Caco-2 (cell line): ENCODE data around the gene SPAAR. TPM values are rescaled to one million over a fixed set of nuclear protein-coding genes. Genes with fewer than 3 reads are reported as not detected.

Source experiments
- BruUV-seq: library from RNA; stranded (reverse); fragments of 400-500 nt; replicated peaks from 2 replicates; lab custom pipeline; 2021; lab: Mats Ljungman, UMichigan
- CTCF ChIA-PET: fragments of 300-600 bp; sonication (Branson Sonifier 250); formaldehyde crosslinking; loops from one replicate; lab custom pipeline; 2022; ENCODE audit warnings: antibody characterized with exemption; lab: Charles Lee
- POLR2A ChIA-PET: fragments of 300-600 bp; sonication (Branson Sonifier 250); formaldehyde crosslinking; loops from one replicate; lab custom pipeline; 2022; ENCODE audit warnings: antibody characterized with exemption; lab: Charles Lee
- DNase-seq, 2 experiments: peaks; one replicate each; pipeline versions ENCODE4 v3.0.0 to v3.0.0-alpha.2; 2020 to 2022
- H3K27me3 ChIP-seq: replicated peaks from 2 replicates; pipeline ENCODE4 v1.6.0; 2011; ENCODE audit warnings: low read length; ENCODE audit not compliant: control insufficient read depth, insufficient read depth
- H3K36me3 ChIP-seq: 2 replicates; pipeline ENCODE4 v1.5.1; 2011; ENCODE audit warnings: low read length; ENCODE audit not compliant: control insufficient read depth, insufficient read depth
- H3K4me1 ChIP-seq: fragments of 250-450 bp; sonication (Bioruptor Pico); 2 replicates; pipeline ENCODE4 v1.5.1; 2020; ENCODE audit warnings: mild to moderate bottlenecking
- H3K4me3 ChIP-seq: 2 replicates; pipeline ENCODE4 v1.5.1; 2011; ENCODE audit warnings: low read depth, mild to moderate bottlenecking, control low read depth, low read length
- H3K9me3 ChIP-seq: fragments of 250-450 bp; sonication (Bioruptor Pico); 2 replicates; pipeline ENCODE4 v1.5.1; 2020; ENCODE audit warnings: mild to moderate bottlenecking, moderate library complexity
- H3K27ac Mint-ChIP-seq: one replicate; pipeline ENCODE4 v1.8.0; 2022; ENCODE audit warnings: mixed read lengths; ENCODE audit not compliant: unreplicated experiment
- H3K27me3 Mint-ChIP-seq: one replicate; pipeline ENCODE4 v1.8.0; 2022; ENCODE audit warnings: mixed read lengths; ENCODE audit not compliant: insufficient read depth, unreplicated experiment
- H3K36me3 Mint-ChIP-seq: one replicate; pipeline ENCODE4 v1.8.0; 2022; ENCODE audit warnings: mild to moderate bottlenecking, mixed read lengths; ENCODE audit not compliant: insufficient read depth, unreplicated experiment
- H3K4me1 Mint-ChIP-seq: one replicate; pipeline ENCODE4 v1.8.0; 2022; ENCODE audit warnings: low read depth, mixed read lengths; ENCODE audit not compliant: unreplicated experiment
- H3K4me3 Mint-ChIP-seq: one replicate; pipeline ENCODE4 v1.8.0; 2022; ENCODE audit warnings: mild to moderate bottlenecking, moderate library complexity, mixed read lengths; ENCODE audit not compliant: unreplicated experiment
- H3K9me3 Mint-ChIP-seq: one replicate; pipeline ENCODE4 v1.8.0; 2022; ENCODE audit warnings: mixed read lengths; ENCODE audit not compliant: unreplicated experiment
- CTCF ChIP-seq, 2 experiments: fragments of 200-600 bp in 1 of 2; IDR thresholded peaks; 1 replicate in 1 of 2; 2 replicates in 1 of 2; pipeline versions ENCODE4 v1.5.1 to v1.8.0; 2011 to 2022; ENCODE audit warnings: antibody characterized with exemption in 1 of 2, control low read depth in 1 of 2, inconsistent platforms in 1 of 2, low read depth in 1 of 2, low read length in 1 of 2, mild to moderate bottlenecking in 1 of 2, moderate library complexity in 1 of 2; ENCODE audit not compliant: insufficient read depth in 1 of 2, severe bottlenecking in 1 of 2, unreplicated experiment in 1 of 2
- intact Hi-C: fragments of 100-400 bp; cut with micrococcal nuclease; formaldehyde crosslinking; loops from one replicate; pipeline ENCODE4 v1.10.0; 2022; ENCODE audit not compliant: unreplicated experiment
- total RNA-seq: library from RNA; stranded (reverse); gene quantifications from 2 replicates; pipeline ENCODE4 v1.2.3, GENCODE V29; 2022

Gene SPAAR
- total RNA-seq, 1 experiment from 2014 or later = not detected

- no peak for TF ChIP-seq CTCF (IDR thresholded peaks at IDR 0.05; ENCODE audit: insufficient read depth in 1 of 2, low read depth in 1 of 2, low read length in 1 of 2, severe bottlenecking in 1 of 2, unreplicated experiment in 1 of 2)
- POLR2A ChIA-PET = no interaction called here
- Mint-ChIP-seq H3K9me3 (no peaks in the 10 kb centered on the region), H3K27me3 (no peaks in the 10 kb centered on the region), H3K4me3 (no peak overlapping the region), H3K36me3 (no peaks in the 10 kb centered on the region), H3K27ac (no peak overlapping the region), H3K4me1 (peaks cover 10% of the 10 kb centered on the region)
- BruUV-seq = no TSS peak
- no peaks in the 10 kb centered on the region for H3K27me3 ChIP-seq
- DNase-seq = no peak
- peaks cover 10% of the 10 kb centered on the region for H3K4me1 ChIP-seq
- no peaks in the 10 kb centered on the region for H3K9me3 ChIP-seq
- H3K36me3 ChIP-seq = no peaks in the 10 kb centered on the region
- H3K4me3 ChIP-seq = no peak overlapping the region
- intact Hi-C loops = loop anchor here (5.0 kb wide), 1 partner anchor 219 kb away; the partner anchor contains the start of gene CCIN
- CTCF ChIA-PET = interaction anchor here (0.6 kb wide), 1 partner anchor 158 kb away, joined by 3 read pairs; no protein-coding TSS in a partner anchor
Measured at GRCh38 chr9:35948451-35948850, 39.2 kb downstream of the SPAAR start.

- no peak overlapping the region for H3K4me3 Mint-ChIP-seq
- BruUV-seq = no TSS peak
- ChIA-PET POLR2A (no interaction called here), CTCF (interaction anchor here (0.6 kb wide), 1 partner anchor 159 kb away, joined by 3 read pairs; no protein-coding TSS in a partner anchor)
- TF ChIP-seq CTCF (IDR thresholded peaks at IDR 0.05; ENCODE audit: insufficient read depth in 1 of 2, low read depth in 1 of 2, low read length in 1 of 2, severe bottlenecking in 1 of 2, unreplicated experiment in 1 of 2) = no peak
- no peak overlapping the region for H3K4me3 ChIP-seq
- no peaks in the 10 kb centered on the region for H3K36me3 Mint-ChIP-seq
- no peaks in the 10 kb centered on the region for H3K9me3 ChIP-seq
- H3K4me1 ChIP-seq = peaks cover 10% of the 10 kb centered on the region
- H3K27me3 ChIP-seq = no peaks in the 10 kb centered on the region
- H3K36me3 ChIP-seq = no peaks in the 10 kb centered on the region
- peak; percentile 32 to 51 for DNase-seq
- intact Hi-C loops = loop anchor here (5.0 kb wide), 1 partner anchor 218 kb away; the partner anchor contains the start of gene CCIN
- H3K9me3 Mint-ChIP-seq = no peaks in the 10 kb centered on the region
- peak overlapping the region; percentile 57 for H3K27ac Mint-ChIP-seq
- peaks cover 10% of the 10 kb centered on the region for H3K4me1 Mint-ChIP-seq
- no peaks in the 10 kb centered on the region for H3K27me3 Mint-ChIP-seq
Measured at GRCh38 chr9:35948901-35949318, 39.6 kb downstream of the SPAAR start.

- ChIA-PET POLR2A (no interaction called here), CTCF (interaction anchor here (0.9 kb wide), 2 partner anchors 10 to 72 kb away, joined by 3 to 4 read pairs; no protein-coding TSS in a partner anchor)
- no peak for DNase-seq
- BruUV-seq = no TSS peak
- Mint-ChIP-seq H3K27me3 (peaks cover 3% of the 10 kb centered on the region), H3K27ac (no peak overlapping the region), H3K4me3 (no peak overlapping the region), H3K9me3 (no peaks in the 10 kb centered on the region), H3K4me1 (peaks cover 16% of the 10 kb centered on the region), H3K36me3 (no peaks in the 10 kb centered on the region)
- H3K27me3 ChIP-seq = no peaks in the 10 kb centered on the region
- TF ChIP-seq CTCF (IDR thresholded peaks at IDR 0.05; ENCODE audit: insufficient read depth in 1 of 2, low read depth in 1 of 2, low read length in 1 of 2, severe bottlenecking in 1 of 2, unreplicated experiment in 1 of 2) = no peak
- intact Hi-C loops = no loop called here
- H3K4me1 ChIP-seq = peaks cover 10% of the 10 kb centered on the region
- H3K9me3 ChIP-seq = no peaks in the 10 kb centered on the region
- no peaks in the 10 kb centered on the region for H3K36me3 ChIP-seq
- no peak overlapping the region for H3K4me3 ChIP-seq
Measured at GRCh38 chr9:35951736-35952135, 42.4 kb downstream of the SPAAR start.
